Measurements from ENCODE around the gene VAV1.
A peak's percentile ranks its signal among the peaks of the same experiment; 100 is the strongest.
"Not testable (repeated sequence)": the region's sequence is repeated elsewhere in the genome, so short reads cannot be mapped to it uniquely, and the experiment has no call there.

The VAV1 gene

GRCh38 chr19:6754653-6755463, 17.6 kb upstream of the VAV1 start:
- no peak for DNase-seq

- no peak for DNase-seq
Measured at GRCh38 chr19:6760606-6761005, 11.9 kb upstream of the VAV1 start.

GRCh38 chr19:6761053-6761676, 11.3 kb upstream of the VAV1 start:
- DNase-seq, result no peak

- DNase-seq, result not testable (repeated sequence)
Measured at GRCh38 chr19:6762253-6762797, 10.2 kb upstream of the VAV1 start.

- DNase-seq, result no peak
Measured at GRCh38 chr19:6765738-6766356, 6.7 kb upstream of the VAV1 start.

- DNase-seq, result no peak
Measured at GRCh38 chr19:6766357-6767080, 6.0 kb upstream of the VAV1 start.

GRCh38 chr19:6767081-6767356, 5.5 kb upstream of the VAV1 start:
- no peak for DNase-seq

GRCh38 chr19:6767357-6768235, 4.9 kb upstream of the VAV1 start, which contains the start of gene SH2D3A:
SH2D3A (minus strand) TSS chr19:6767435; CDS start chr19:6763748, 3,687 bp downstream.
- DNase-seq, result peak in 2 of 56 donors; percentile 37 to 42

GRCh38 chr19:6768236-6768785, 4.2 kb upstream of the VAV1 start:
- DNase-seq, result no peak

GRCh38 chr19:6769006-6769619, 3.4 kb upstream of the VAV1 start:
- DNase-seq, result no peak

- DNase-seq, result not testable (repeated sequence)
Measured at GRCh38 chr19:6771648-6772027, 870 bp upstream of the VAV1 start.

GRCh38 chr19:6772866-6773322, 386 bp downstream of the VAV1 start:
- DNase-seq, result no peak

- DNase-seq, result peak in 13 of 56 donors; percentile 0 to 28 (median 10)
Measured at GRCh38 chr19:6773323-6773931, 919 bp downstream of the VAV1 start.

- DNase-seq, result no peak
Measured at GRCh38 chr19:6774821-6775707, 2.6 kb downstream of the VAV1 start.

GRCh38 chr19:6776045-6776444, 3.5 kb downstream of the VAV1 start:
- DNase-seq, result not testable (repeated sequence)

- no peak for DNase-seq
Measured at GRCh38 chr19:6776999-6777398, 4.5 kb downstream of the VAV1 start.

- no peak for DNase-seq
Measured at GRCh38 chr19:6777434-6777833, 4.9 kb downstream of the VAV1 start.

- DNase-seq, result no peak
Measured at GRCh38 chr19:6778386-6778785, 5.9 kb downstream of the VAV1 start.

All from amygdala (tissue), 56 donors.